Endothelial cell of umbilical vein (primary cell): ENCODE measurements around the gene TEK. TPM values are rescaled to one million over a fixed set of nuclear protein-coding genes. Genes with fewer than 3 reads are reported as not detected.

ENCODE experiments used
- BruUV-seq: library from RNA; stranded (reverse); fragments of 400-500 nt; replicated peaks from 2 replicates; lab custom pipeline; 2021; lab: Mats Ljungman, UMichigan
- CTCF ChIA-PET: fragments of 300-600, 350-600 bp; sonication (Branson Sonifier 250); formaldehyde crosslinking; loops from one replicate; lab custom pipeline; 2021; ENCODE audit warnings: antibody characterized with exemption, inconsistent platforms; lab: Charles Lee
- POLR2A ChIA-PET: fragments of 300-600, 350-600 bp; sonication (Branson Sonifier 250); formaldehyde crosslinking; loops from one replicate; lab custom pipeline; 2021; ENCODE audit warnings: antibody characterized with exemption, inconsistent platforms; lab: Charles Lee
- DNase-seq: peaks from one replicate; pipeline ENCODE4 v3.0.0-alpha.2; 2011; ENCODE audit warnings: low read depth, low spot score
- FAIRE-seq: peaks from 2 replicates; lab custom pipeline; 2011; peaks lifted over from hg19 to GRCh38; lab: Jason Lieb, UNC
- H2AFZ ChIP-seq: 2 replicates; pipeline ENCODE4 v1.6.0; 2012; ENCODE audit warnings: low read depth, low read length, control low read depth, inconsistent platforms
- H3K27ac ChIP-seq: 2 replicates; pipeline ENCODE4 v1.5.1; 2011; ENCODE audit warnings: low read depth, mild to moderate bottlenecking, control low read depth, low read length, moderate library complexity; ENCODE audit not compliant: insufficient read depth
- H3K27me3 ChIP-seq, 2 experiments: 2 replicates each; pipeline versions ENCODE4 v1.6.0 to v1.6.1; 2011; ENCODE audit warnings: low read length in 2 of 2, mixed read lengths in 1 of 2; ENCODE audit not compliant: control insufficient read depth in 2 of 2, insufficient read depth in 2 of 2
- H3K36me3 ChIP-seq, 2 experiments: 2 replicates in 1 of 2; 3 replicates in 1 of 2; pipeline ENCODE4 v1.5.1; 2011; ENCODE audit warnings: low read length in 2 of 2, mild to moderate bottlenecking in 1 of 2, moderate library complexity in 1 of 2; ENCODE audit not compliant: control insufficient read depth in 2 of 2, insufficient read depth in 2 of 2; ENCODE audit errors: extremely low read depth in 1 of 2
- H3K4me1 ChIP-seq: 3 replicates; pipeline ENCODE4 v1.5.1; 2011; ENCODE audit warnings: mild to moderate bottlenecking, low read length; ENCODE audit not compliant: control insufficient read depth, insufficient read depth; ENCODE audit errors: extremely low read depth
- H3K4me2 ChIP-seq: 2 replicates; pipeline ENCODE4 v1.6.1; 2011; ENCODE audit warnings: low read length, control low read depth, mixed read lengths; ENCODE audit not compliant: insufficient read depth
- H3K4me3 ChIP-seq, 3 experiments: fragments of 200-600 bp in 1 of 3; sonication (generic), shearing (Covaris generic) in 1 of 3; replicated peaks in 1 of 3; 2 replicates each; pipeline ENCODE4 v1.5.1; 2011 to 2016; ENCODE audit warnings: control low read depth in 3 of 3, low read length in 3 of 3, mild to moderate bottlenecking in 2 of 3, inconsistent platforms in 1 of 3, low read depth in 1 of 3, moderate library complexity in 1 of 3; ENCODE audit not compliant: insufficient read depth in 1 of 3
- H3K79me2 ChIP-seq: 2 replicates; pipeline ENCODE4 v1.6.0; 2012; ENCODE audit warnings: low read length, inconsistent platforms; ENCODE audit not compliant: control insufficient read depth, insufficient read depth
- H3K9ac ChIP-seq: replicated peaks from 2 replicates; pipeline ENCODE3; 2011; ENCODE audit warnings: low read length, control low read depth; ENCODE audit not compliant: insufficient read depth; ENCODE audit errors: extremely low read depth
- H3K9me1 ChIP-seq: replicated peaks from 3 replicates; pipeline ENCODE4 v1.6.0; 2011; ENCODE audit warnings: mild to moderate bottlenecking, low read length; ENCODE audit not compliant: control insufficient read depth, insufficient read depth; ENCODE audit errors: extremely low read depth
- H3K9me3 ChIP-seq: replicated peaks from 2 replicates; pipeline ENCODE4 v1.5.1; 2012; ENCODE audit warnings: low read length, inconsistent platforms; ENCODE audit not compliant: control insufficient read depth, insufficient read depth
- H4K20me1 ChIP-seq: replicated peaks from 2 replicates; pipeline ENCODE3; 2011; ENCODE audit warnings: mild to moderate bottlenecking, low read length; ENCODE audit not compliant: control insufficient read depth, insufficient read depth; ENCODE audit errors: extremely low read depth
- EZH2 ChIP-seq: IDR thresholded peaks from 2 replicates; pipeline ENCODE4 v1.6.1; 2012; ENCODE audit warnings: borderline replicate concordance, low read depth, mild to moderate bottlenecking, moderate library complexity, low read length, inconsistent platforms; ENCODE audit not compliant: severe bottlenecking
- FOS ChIP-seq: IDR thresholded peaks from 2 replicates; pipeline ENCODE4 v1.6.1; 2011; ENCODE audit warnings: mild to moderate bottlenecking, low read length, moderate library complexity, borderline replicate concordance; ENCODE audit not compliant: insufficient read depth
- GATA2 ChIP-seq: IDR thresholded peaks from 2 replicates; pipeline ENCODE4 v1.7.0; 2011; ENCODE audit warnings: low read depth, mild to moderate bottlenecking, moderate library complexity, mixed read lengths, low read length; ENCODE audit not compliant: insufficient read length, insufficient read depth
- JUN ChIP-seq: IDR thresholded peaks from 2 replicates; pipeline ENCODE4 v1.6.1; 2011; ENCODE audit warnings: borderline replicate concordance, low read depth; ENCODE audit not compliant: insufficient read length, insufficient read depth
- MYC ChIP-seq: IDR thresholded peaks from one replicate; pipeline ENCODE4 v1.6.1; 2011; ENCODE audit warnings: mild to moderate bottlenecking, low read depth, low read length
- POLR2A ChIP-seq: IDR thresholded peaks from 2 replicates; pipeline ENCODE4 v1.6.1; 2012; ENCODE audit warnings: low read depth, mild to moderate bottlenecking, control low read depth, low read length
- POLR2AphosphoS5 ChIP-seq: IDR thresholded peaks from 2 replicates; pipeline ENCODE4 v1.6.1; 2012; ENCODE audit warnings: low read depth, mild to moderate bottlenecking, control low read depth, low read length, moderate library complexity; ENCODE audit not compliant: insufficient read depth
- dilution Hi-C: fragments of 300-500 bp; cut with MboI; formaldehyde crosslinking; loops from one replicate; pipeline ENCODE4 v1.15.0; 2019; ENCODE audit warnings: low sequenced_read_pairs; ENCODE audit not compliant: extremely low pct_ligation_motif_present
- intact Hi-C: fragments of 100-400 bp; cut with micrococcal nuclease; formaldehyde crosslinking; loops from one replicate; pipeline ENCODE4 v1.10.0; 2022
- polyA plus RNA-seq, 4 experiments: library from polyadenylated mRNA; depleted of rRNA in 3 of 4; stranded (reverse) in 3 of 4; unstranded in 1 of 4; fragments of >200 nt; gene quantifications; 2 replicates each; pipeline versions ENCODE4 v1.2.1 to v1.2.3, GENCODE V29; 2011 to 2012; ENCODE audit warnings: missing spikeins in 1 of 4
- total RNA-seq: library from RNA; stranded (reverse); gene quantifications from 2 replicates; pipeline ENCODE4 v1.2.3, GENCODE V29; 2021
- TF ChIP-seq, protein P1 (sequence below): IDR thresholded peaks from 2 replicates; pipeline ENCODE4 v1.6.1; 2011; ENCODE audit not compliant: insufficient read depth, insufficient read length
- TF ChIP-seq, protein P2 (sequence below), 2 donors: IDR thresholded peaks; 1 replicate in 1 of 2; 2 replicates in 1 of 2; pipeline ENCODE4 v1.5.1; 2011; ENCODE audit warnings: low read length in 2 of 2, mild to moderate bottlenecking in 2 of 2, moderate library complexity in 2 of 2, control low read depth in 1 of 2, inconsistent platforms in 1 of 2, low read depth in 1 of 2; ENCODE audit not compliant: insufficient read depth in 1 of 2; ENCODE audit errors: extremely low read depth in 1 of 2

Gene TEK
- total and polyA plus RNA-seq, 2 donors (not counting 3 experiments of a cell fraction or from before 2014, with no cell fraction given) = 26.9 to 44.1 TPM

DNA sequence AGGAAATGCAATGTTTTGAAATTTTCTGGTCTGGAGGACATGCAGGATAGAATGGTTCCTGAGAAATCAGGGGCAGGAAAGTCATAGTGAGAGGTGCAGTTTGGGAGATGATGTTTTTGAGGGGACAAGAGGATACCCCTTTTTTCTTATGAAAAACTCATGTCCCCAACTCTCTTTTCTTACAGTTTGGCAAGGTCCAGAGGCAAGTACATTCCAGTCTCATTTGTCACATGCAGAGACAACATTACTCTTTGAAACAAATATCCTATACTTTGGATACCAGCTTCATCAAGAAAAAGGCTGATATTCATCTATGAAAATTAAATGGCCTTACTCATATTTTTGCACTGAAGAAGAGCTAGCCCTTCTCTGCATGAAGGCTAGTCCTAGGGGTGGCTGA, 139.7 kb downstream of the TEK start:
- dilution Hi-C loops = no loop called here
- ChIA-PET CTCF (interaction anchor here (1.1 to 2.2 kb wide), 9 partner anchors 10 to 218 kb away, joined by 3 to 12 read pairs (median 6); no protein-coding TSS in a partner anchor), POLR2A (no interaction called here)
- no peak for FAIRE-seq
- no peak overlapping the region for H3K4me2 ChIP-seq
- no peaks in the 10 kb centered on the region for H3K9me1 ChIP-seq
- no peak overlapping the region for H3K4me3 ChIP-seq
- H4K20me1 ChIP-seq = no peaks in the 10 kb centered on the region
- H3K27ac ChIP-seq = no peak overlapping the region
- H3K36me3 ChIP-seq = no peaks in the 10 kb centered on the region
- H3K79me2 ChIP-seq = no peaks in the 10 kb centered on the region
- DNase-seq = no peak
- no peaks in the 10 kb centered on the region for H3K4me1 ChIP-seq
- intact Hi-C loops = no loop called here
- BruUV-seq = no TSS peak
- H3K9me3 ChIP-seq = no peaks in the 10 kb centered on the region
- H2AFZ ChIP-seq = no peak overlapping the region
- TF ChIP-seq POLR2A (no peak), JUN (no peak), GATA2 (no peak), FOS (no peak), POLR2AphosphoS5 (no peak), EZH2 (no peak), MYC (no peak)
- TF ChIP-seq, protein P1, sequence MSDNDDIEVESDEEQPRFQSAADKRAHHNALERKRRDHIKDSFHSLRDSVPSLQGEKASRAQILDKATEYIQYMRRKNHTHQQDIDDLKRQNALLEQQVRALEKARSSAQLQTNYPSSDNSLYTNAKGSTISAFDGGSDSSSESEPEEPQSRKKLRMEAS = no peak
- TF ChIP-seq, protein P2, sequence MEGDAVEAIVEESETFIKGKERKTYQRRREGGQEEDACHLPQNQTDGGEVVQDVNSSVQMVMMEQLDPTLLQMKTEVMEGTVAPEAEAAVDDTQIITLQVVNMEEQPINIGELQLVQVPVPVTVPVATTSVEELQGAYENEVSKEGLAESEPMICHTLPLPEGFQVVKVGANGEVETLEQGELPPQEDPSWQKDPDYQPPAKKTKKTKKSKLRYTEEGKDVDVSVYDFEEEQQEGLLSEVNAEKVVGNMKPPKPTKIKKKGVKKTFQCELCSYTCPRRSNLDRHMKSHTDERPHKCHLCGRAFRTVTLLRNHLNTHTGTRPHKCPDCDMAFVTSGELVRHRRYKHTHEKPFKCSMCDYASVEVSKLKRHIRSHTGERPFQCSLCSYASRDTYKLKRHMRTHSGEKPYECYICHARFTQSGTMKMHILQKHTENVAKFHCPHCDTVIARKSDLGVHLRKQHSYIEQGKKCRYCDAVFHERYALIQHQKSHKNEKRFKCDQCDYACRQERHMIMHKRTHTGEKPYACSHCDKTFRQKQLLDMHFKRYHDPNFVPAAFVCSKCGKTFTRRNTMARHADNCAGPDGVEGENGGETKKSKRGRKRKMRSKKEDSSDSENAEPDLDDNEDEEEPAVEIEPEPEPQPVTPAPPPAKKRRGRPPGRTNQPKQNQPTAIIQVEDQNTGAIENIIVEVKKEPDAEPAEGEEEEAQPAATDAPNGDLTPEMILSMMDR (IDR thresholded peaks at IDR 0.05; ENCODE audit: extremely low read depth in 1 of 2, insufficient read depth in 1 of 2, low read depth in 1 of 2, low read length in 2 of 2) = no peak
- no peak overlapping the region for H3K9ac ChIP-seq
- H3K27me3 ChIP-seq = peaks cover 0 to 2% of the 10 kb centered on the region in 2 experiments
